A673 (cell line): Measurements from ENCODE around the gene IL1RAPL2.

Experiments used
- EZH2 ChIP-seq: fragments of 200-600 bp; sonication (generic); IDR thresholded peaks from 2 replicates; pipeline ENCODE4 v1.6.1; 2017; ENCODE audit warnings: borderline replicate concordance, low read depth, mild to moderate bottlenecking, mixed read lengths, antibody characterized with exemption, low read length; ENCODE audit not compliant: poor library complexity, severe bottlenecking
- TF ChIP-seq, protein P1 (sequence below): fragments of 300-800, 200-600 bp; sonication (generic); conservative IDR thresholded peaks from 2 replicates; pipeline ENCODE4 v1.5.1; 2017; ENCODE audit warnings: low read depth, mild to moderate bottlenecking, antibody characterized with exemption, low read length, moderate library complexity, mixed read lengths

DNA sequence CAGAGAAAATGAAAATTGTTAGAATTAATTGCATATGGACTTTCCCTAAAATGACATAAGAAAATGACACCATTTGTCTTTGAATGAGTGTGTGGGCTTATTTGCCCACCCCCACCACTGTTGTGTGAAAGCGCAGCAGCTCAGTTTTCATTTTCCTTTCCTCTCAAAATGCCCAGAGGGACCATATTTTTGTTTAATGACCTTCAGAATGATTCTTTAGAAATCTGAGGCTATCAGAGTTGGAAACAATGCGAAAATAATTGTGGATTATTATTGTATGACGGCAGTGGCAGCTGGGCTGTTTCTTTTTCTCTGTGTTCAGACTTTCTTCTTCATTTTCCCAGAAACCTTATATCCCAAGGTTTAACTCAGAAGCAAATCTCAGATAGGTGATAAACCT is 699.1 kb downstream of the IL1RAPL2 start:
- TF ChIP-seq, protein P1, sequence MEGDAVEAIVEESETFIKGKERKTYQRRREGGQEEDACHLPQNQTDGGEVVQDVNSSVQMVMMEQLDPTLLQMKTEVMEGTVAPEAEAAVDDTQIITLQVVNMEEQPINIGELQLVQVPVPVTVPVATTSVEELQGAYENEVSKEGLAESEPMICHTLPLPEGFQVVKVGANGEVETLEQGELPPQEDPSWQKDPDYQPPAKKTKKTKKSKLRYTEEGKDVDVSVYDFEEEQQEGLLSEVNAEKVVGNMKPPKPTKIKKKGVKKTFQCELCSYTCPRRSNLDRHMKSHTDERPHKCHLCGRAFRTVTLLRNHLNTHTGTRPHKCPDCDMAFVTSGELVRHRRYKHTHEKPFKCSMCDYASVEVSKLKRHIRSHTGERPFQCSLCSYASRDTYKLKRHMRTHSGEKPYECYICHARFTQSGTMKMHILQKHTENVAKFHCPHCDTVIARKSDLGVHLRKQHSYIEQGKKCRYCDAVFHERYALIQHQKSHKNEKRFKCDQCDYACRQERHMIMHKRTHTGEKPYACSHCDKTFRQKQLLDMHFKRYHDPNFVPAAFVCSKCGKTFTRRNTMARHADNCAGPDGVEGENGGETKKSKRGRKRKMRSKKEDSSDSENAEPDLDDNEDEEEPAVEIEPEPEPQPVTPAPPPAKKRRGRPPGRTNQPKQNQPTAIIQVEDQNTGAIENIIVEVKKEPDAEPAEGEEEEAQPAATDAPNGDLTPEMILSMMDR: no peak
- no peak for TF ChIP-seq EZH2
